GM18498 (cell line): ENCODE measurements around the gene PGAP6.
A peak's percentile ranks its signal among the peaks of the same experiment; 100 is the strongest.
"Not testable (repeated sequence)": the region's sequence is repeated elsewhere in the genome, so short reads cannot be mapped to it uniquely, and the experiment has no call there.

Experiments
- ATAC-seq: cut with Tn5 transposase; IDR thresholded peaks from one replicate; pipeline ENCODE4 v1.9.1; 2021; ENCODE audit warnings: mild to moderate bottlenecking, moderate library complexity; ENCODE audit not compliant: unreplicated experiment

Gene PGAP6

DNA sequence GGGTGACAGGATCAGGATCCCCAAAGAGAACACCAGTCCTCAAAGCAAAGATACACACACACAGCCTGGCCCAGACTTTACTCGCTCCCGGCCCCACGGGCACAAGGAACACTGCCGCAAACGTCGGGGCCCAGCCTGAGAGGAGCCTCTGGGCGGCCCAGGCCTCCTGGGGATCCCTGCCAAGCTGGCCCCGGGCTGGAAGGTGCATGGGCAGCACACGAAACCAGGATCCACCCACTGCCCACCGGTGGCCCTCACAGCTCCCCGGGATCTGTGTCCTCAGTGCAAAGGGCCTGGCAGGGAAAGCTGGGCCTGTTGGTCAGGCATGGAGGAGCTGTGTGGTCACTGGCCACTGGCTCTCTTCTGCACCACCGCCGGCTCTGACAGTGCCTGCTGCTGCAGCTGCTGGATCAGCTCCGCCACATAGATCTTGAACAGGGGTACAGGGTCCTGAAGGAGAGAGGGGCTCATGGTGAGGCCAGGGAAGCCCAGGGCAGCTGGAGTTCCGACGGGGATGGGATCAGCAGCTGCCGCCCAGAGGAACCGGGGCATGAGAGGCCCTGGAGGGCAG, 14.4 kb downstream of the PGAP6 start:
- ATAC-seq, result no peak

DNA sequence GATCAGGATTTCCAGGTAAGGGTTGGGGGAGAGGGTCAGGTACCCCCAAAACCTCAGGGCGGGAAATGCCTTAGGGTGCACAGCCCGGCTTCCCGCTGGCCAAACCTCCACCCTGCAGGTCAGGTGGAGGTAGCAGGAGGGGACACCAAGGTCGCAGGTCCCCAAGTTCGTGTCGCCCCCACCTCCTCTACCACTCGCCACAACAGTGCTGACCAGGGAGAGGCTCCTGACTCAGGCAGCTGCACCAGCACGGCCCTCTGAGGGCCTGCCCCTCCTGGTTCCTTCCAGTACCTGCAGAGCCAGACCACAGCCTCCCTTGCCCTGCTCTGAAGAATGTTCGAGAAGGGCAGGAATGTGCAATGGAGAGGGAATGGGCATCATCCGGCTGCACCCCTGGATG, 15.3 kb downstream of the PGAP6 start:
- ATAC-seq, result no peak

DNA sequence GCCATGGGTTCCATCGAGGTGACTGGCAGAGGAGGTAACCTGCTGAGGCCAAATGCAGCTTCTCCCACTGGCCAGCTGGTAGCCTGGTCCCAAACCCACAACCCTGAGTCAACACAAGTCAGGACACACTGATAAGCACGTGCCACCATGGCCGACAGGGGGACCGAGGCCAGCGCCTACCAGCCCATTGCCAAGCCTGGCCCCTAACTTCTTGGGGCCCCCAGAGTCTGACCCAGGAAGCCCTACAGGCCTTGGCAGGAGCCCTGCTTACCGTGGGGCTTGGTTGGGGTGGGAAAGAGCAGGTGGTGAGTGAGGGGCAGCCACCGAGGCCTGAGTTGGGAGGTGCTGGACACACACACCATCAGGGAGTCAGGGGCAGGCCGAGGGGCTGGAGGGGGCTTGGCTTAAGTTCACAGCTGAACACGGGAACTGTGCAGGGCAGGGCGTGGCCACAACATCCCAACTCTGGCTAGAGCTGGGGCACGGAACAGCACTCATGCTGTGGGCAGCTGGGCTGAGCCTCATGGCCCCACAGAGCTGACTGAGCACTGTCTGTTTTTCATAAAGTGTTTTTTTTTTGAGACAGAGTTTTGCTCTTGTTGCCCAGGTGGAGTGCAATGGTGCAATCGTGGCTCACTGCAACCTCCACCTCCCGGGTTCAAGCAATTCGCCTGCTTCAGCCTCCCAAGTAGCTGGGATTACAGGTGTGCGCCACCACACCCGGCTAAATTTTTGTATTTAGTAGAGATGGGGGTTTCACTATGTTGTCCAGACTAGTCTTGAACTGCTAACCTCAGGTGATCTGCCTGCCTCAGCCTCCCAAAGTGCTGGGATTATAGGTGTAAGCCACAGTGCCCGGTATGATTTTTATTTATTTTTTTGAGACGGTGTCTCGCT, 16.9 kb downstream of the PGAP6 start:
- ATAC-seq, result no peak

DNA sequence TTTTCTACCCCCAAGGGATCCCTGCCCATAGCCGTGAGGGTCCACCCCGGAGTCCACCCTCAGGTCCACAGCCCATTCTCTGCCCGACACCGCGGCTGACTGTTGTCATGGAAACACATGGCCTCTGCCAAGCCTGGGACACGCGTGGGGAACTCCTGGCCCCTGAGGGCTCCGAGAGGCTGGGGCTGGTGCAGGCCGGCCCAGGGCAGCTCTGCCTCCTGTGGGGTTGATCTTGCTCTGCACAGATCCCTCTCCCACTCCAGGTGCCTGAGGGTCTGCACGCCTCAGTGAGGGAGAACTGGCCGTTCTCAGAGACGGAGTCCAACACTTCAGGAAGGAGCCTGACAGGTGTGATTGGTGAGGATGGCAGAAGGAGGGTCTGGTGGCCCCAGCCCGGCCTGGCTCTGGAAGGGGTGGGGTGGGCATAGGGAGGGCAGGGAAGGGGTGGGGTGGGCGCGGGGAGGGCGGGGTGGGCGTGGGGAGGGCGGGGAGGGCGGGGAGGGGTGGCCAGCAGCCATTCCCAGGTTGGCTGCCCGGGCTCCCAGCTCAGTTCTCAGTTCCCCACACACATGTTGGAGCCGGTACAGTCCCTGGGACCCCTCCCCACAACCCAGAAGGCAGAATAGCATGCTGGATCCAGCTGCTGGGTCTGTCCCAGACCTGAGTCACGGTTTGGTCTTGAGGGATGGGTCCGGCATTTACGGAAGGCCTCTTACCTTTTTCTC, 17.9 kb downstream of the PGAP6 start:
- ATAC-seq, result no peak

DNA sequence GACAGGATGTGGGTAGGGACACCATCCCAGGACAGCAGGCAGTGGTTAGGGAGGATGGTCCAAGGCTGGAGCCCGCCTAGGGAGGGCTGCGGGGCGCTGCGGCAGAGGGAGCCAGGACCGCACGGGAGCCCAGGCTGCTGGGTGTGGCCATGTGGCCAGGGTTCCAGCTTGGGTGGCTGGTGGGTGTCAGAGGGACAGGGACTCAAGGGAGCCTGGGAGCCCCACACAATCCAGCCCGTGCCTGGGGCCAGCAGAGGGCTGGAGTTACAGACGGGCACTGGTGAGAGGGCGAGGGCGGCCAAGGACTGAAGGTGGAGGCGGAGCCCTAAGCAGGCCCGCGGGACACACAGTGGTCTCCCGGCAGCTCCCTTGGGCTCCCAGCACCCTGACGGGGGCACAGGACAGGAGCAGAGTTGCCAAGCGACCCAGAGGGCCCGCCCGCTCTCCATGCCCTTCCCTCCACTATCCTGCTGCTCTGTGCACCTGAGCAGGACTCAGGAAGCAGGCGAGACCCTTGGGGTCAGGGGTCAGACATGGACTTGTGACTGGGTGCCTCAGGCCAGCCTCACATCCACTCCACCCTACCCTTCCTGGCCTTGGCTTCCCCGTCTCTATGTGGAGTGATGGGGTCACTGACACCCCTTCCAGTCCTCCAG, 18.5 kb downstream of the PGAP6 start:
- ATAC-seq, result no peak

DNA sequence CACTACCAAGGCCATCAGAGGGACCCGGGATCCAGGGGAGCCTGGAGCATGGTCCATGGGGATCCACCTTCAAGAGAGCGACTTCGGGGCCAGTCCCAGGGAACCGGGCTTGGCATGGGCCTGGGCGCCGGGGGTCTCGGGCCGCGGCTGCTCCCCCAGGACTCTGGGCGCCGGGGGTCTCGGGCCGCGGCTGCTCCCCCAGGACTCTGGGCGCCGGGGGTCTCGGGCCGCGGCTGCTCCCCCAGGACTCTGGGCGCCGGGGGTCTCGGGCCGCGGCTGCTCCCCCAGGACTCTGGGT, 19.1 kb downstream of the PGAP6 start:
- not testable (repeated sequence) for ATAC-seq

DNA sequence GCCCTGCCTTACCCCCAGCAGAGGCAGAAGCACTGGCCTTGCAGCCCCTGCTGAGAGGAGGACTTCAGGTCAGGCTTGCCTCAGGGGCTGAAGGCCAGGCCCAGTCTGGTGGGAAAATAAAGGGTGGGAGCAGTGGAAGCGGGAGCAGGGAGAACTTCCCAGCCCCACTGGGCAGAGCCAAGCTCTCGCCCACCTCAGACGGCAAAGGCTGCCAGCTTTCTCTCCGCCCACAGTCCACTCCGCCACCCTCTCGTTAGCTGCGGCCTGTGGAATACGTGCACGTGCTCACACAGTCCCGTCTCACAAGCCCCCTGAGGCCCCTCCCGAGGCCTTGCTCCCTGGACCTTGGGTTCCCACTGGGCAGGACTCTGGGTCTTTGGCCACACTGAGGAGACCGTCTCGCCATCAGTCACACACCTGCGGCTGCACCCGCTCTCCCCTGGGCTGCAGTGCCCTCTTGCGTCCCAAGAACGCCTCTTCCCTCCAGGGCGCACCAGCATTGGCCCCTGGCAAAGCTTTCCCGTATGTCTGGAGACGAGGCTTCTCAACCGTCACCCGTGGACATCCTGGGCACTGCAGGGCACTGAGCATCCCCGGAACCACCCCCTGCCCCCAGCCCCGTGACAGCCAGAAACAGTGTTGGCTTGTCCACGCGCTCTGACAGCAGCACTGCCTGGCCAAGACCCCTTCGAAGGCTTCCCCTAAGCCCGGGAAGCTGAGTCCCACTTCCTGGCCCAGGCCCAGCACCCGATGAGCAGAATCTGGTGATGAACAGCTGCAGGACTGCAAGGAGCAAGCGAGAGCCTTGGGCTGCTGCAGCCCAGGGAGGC, 19.7 kb downstream of the PGAP6 start:
- peak; percentile 48 for ATAC-seq

DNA sequence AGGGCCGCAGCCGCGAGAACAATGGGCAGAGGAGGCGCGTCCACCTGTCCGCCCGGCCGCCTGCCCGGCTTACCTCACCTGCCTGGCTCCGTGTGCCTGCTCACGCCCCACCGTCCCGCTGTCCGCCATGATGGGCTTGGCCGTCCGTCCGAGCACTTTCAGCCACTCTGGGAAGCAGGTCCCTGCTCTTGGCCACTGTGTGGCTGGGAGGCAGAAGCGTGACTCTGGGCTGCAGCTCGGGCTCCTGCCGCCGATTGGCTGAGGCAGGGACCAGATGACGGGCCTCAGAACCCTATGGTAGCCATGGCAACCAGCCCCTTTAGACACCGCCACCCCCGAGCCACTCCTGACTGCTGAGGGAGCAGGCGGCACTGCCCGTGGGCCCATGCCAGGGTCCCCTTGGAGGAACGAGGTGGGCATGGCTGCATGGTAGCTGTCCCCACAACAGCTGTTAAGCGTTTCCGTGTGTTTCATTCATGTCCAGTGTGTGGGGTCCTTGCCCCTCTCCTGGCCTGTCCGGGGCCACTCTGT, 20.4 kb downstream of the PGAP6 start:
- no peak for ATAC-seq

DNA sequence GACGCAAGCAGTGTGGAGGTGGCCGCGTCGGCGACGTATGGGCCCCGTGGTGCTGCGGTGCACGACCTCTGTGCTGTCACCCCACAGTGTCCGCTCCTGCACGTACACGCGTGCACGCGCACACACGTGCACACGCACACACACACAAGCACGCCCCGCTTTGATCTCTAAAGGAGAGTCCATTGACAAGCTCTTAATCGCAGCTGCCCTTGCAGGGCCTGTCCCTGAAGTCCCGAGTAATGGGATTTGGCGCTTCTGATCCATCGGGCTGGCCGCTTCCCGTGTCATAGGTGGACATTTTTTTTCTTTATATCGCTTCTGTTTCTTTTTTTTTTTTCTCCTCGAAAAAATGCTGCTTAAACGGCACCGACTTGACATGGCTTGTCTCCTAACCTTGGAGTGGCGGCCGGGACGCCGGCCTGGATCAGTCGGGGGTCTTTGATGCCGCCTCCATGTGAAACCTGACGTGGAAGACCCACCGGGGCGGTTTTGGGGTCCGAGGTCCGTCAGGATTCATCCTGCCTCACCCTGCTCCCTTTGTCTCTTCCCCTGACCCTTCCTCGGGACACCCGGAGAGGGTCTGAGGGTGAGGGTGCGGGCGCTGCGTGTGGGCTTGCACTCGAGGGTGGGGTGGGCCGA, 21.0 kb downstream of the PGAP6 start:
- ATAC-seq, result no peak

DNA sequence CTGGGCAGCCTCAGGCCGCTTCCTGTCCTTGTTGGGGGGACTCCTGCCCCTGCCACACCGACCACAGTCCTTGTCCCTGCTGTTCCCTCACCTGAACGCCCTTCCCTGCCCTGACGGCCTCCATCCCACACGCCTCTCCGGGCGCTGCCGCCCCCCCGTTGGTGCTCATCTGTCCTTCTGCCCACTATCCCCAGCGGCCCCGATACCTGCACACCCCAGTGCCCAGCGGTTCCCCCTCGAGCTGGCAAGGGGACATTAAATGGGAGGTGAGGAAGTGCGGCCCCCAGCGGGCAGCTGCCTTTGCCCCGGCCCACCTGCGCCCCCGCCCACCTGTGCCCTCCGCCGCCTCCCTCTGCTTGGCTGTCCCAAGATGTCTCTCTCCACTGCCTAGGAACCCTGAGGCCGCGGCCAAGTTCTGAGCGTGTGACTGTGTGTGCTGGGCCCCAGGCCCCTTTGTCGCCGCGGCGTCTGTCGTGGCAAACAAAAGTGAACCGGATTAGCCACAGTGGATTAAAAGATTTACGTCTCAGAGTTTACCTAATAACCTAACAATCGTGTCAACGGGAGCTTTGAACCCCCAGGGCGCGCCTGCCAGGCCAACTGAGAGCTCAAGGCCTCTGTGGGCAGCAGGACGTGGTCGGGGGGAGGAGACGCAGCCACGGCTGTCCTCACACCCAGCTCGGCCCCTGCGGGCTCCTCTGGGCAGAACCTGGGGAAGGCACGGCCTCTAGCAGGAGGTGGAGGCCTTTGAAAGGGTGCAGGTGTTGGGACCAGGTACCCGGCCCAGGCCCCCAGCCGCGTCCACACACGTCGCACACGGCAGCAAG, 21.7 kb downstream of the PGAP6 start:
- no peak for ATAC-seq

DNA sequence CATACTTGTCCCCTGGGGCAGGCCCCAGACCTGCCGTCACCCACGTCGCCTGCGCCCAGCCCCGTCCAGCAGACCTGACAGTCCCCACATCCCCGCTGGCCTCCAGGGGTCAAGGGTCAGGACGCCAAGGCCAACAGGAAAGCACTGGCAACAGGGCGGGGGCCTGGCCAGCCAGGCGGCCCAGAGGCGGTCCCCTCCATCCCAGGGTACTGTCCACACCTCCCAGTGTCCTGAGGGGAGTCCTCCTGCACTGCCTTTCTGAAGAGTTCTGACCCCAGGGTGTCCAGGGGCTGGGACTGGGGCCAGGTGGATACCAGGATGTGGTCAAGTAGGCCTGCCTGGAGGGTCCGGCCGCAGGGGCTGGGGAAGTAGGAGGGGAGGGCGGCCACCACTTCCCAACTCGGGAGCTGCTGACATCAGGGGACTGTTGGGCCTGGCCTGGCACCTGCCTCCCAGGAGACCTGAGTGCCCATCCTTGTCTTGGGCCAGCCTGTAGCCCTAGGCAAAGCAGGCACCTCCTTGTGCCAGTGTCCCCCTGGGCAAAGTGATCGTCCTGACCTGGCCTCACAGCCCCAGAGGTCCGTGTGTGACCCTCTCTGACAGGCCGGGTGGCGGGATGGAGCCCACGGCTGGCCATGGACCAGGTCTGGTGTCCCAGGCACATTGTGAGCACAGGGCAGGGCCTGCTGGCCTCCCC, 22.6 kb downstream of the PGAP6 start:
- no peak for ATAC-seq

DNA sequence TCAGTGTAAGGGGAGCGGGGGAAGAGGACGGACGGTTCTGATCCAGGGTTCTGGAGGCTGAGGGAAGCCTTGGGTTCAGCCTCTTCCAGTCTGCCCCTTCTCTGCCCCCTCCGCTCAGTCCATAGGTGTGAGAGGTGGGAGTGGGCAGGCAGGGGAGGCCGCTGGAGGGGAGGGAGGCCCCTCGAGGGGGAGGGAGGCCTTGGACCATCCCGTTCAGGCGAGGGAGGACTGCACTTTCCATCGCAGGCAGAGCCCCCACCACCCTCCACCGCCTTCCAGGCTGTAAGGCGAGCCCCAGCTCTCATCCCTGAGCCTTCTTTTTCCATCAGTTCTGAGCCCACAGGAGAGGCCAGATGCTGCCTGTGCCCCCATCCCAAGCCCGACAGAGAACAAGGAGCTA, 25.0 kb downstream of the PGAP6 start:
- ATAC-seq, result no peak

DNA sequence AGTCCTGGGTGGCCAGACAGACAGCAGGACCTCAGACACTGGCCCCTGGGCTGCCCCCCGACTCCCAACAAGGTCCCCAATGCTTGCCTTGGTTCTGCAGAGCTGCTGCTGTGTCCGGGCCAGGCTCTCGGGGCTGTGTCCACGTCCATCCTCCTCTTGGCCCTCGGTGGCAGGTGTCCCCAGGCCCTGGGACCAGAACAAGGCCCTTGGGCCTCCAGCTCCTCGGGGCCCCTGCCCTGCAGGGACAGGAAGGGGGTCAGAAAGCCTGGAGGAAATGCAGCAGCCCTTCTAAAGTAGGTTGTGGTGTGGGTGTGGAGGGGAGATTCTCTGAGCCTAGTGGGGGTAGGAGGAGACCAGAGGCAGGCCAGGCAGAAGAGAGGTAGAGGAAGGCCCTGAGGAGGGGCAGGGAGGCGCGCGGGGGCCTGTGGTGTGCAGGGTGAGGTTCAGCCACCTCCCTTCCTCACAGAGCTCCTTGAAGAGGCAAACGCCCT, 26.8 kb downstream of the PGAP6 start:
- no peak for ATAC-seq

DNA sequence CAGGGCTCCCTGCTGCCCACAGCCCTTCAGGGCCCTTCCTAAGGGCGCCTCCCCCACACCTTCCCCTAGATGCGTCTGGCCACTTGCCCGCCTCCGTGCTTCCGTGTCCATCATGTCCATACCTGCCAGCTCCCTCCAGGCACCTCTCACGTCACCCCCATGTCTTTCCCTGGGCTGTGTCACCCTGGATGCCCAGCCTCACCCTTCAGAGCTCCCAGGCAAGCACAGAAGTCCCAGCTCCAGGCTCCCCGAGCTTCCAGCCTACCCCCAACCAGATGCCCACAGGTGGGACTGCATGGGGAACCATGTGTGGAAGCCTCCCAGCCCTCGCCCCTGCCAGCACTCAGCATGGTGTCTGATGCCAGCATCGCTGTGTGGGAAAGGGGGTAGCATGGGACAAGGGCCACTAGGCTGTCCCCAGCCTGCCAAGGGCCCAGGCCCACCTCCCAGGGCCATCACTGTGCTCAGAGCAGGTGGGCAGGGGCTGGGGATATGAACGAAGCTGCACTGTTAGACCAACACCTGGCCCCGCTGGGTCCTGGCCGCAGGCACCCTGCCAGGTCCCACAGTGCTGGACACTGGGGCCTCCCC, 27.4 kb downstream of the PGAP6 start:
- ATAC-seq, result no peak

DNA sequence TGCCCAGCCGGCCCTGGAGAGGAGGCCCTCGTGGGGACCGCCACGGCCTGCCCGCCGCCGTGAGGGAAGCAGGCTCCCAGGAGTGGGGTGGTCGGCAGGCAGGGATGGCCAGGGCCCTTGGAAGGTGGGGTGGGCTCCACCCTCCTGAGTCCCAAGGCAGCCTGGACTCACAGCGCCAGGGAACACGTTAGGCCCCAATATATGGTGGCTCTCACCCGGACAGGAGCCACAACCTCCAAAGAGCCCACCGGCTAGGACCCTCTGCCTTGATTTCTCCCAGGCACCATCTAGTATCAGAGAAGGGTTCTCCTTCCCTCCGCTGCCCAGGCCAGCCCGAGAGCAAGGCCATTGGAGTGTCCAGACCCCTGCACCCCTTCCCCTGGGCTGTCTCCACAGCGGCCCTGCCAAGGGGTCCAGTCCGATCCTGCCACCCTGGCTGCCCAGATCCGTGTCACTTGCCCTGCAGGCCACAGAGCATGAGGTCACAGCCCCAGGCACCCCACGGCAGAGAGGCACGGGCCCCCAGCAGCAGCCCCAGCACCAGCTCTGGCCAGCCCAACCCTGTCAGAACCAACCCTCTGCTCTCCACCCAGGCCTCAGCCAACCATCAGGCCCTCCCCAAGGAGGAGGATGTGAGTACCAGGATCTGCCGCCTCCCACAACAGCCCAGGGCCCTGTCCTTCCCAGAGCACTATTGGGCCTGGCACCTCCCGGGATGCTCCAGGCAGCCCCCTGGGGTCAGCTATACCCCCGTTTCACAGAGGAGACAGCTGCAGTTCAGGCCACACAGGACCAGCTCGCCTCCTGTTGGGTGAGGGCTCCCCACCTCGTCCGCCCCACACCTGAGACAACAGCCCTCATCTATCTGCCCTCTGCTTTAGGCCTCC, 28.1 kb downstream of the PGAP6 start:
- ATAC-seq, result no peak

DNA sequence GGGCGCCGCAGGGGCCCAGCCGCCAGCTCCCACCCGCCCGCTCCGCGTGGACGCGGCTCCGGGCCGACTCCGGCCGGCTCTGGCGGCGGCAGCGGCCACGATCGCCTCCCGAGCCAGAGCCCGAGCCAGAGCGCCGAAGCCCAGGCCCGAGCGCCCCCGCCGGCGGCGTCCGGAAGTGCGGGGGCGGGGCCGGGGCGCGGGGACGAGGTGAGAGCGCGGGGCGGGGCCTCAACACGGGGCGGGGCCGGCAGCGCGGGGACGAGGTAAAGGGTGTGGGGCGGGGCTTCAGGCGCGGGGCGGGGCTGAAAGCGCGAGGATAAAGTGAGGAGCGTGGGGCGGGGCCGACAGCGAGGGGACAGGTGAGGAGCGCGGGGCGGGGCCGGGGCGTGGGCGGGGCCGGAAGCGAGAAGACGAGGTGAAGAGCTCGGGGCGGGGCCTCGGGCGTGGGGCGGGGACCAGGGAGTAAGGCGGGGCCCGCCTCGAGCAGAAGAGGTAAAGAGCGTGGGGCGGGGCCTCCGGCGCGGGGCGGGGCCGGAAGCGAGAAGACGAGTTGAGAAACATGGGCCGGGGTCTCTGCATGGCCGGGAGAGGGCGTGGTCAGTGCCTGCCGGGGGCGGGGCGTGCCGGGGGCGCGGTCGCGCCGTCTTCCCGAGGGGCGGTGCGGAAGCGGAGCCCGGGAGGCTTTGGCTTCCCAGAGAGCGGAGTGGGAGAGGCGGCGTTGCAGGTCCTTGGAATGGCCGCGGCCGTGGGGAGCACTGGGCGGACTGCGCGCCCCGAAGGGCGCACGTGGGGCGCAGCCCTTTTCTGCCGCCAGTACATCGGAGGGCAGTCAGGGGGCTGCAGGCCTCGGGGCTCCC, 29.0 kb downstream of the PGAP6 start, which contains the start of gene AXIN1:
AXIN1 (minus strand) TSS at position 177 of the 857 bp plus-strand sequence. CDS start 5,698 bp downstream, outside the sequence.
- ATAC-seq, result peak; percentile 68
